Stimulated activated CD8-positive, alpha-beta memory T cell treated with anti-CD3 and anti-CD28 coated beads, Interleukin-4, amount 100 ng/mL, for 24 hours (primary cell): ENCODE data around the gene PACS2.

Experiments used
- DNase-seq: peaks from one replicate; pipeline ENCODE4 v3.0.0-alpha.2; 2020; ENCODE audit warnings: low read depth

PACS2 gene

DNA sequence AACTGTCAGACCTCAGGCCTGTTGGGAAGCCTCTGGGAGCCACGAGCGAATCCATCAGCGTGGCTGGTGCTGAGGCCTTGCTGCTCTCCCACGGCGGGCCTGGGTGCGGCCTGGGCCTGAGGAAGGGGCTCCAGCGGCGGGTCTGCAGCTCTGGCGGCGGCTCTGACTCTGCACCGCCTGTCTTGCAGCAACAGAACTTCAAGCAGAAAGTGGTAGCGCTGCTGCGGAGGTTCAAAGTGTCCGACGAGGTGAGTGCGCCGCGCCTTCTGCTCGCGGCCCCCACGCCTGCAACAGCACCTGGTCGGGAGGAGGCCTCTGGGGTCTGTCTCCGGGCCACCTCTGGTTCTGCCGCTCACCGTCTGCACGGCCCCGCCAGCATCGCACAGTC is 55.1 kb downstream of the PACS2 start:
- DNase-seq = no peak

DNA sequence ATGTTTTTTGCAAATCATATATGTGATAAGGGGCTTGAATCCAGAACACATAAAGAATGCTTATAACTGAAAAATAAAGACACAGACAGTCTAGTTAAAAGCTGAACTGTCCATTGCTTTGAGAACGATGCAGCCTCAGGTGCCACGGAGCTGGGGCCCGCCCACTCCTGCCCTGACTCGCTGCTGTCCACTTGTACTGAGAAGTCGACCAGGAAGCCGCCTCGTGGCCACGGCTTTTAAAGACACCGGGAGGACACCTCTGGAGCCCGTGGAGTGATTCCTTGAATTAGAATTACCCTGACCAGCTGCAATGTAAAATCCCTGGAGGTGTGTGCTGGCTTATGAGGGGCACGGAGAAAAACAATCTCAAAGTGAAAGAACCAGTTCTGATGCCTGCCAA is 59.8 kb downstream of the PACS2 start:
- no peak for DNase-seq

DNA sequence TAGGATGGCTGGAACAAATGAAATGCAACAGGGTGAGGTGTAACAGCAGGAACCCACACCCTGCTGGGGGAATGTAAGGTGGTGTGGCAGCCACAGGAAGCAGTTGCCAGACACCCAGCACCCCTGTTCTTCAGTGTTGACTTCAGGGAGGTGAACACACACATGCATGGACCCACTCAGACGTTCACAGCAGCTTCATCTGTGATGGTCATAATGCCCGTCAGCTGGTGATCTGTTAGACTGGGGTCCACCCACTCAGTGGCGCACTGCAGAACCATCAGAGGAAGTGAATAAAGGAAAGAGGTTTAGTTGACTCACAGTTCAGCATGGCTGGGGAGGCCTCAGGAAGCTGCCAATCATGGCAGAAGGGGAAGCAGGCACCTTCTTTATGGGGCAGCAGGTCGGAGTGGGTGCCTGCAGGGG is 61.1 kb downstream of the PACS2 start:
- peak; percentile 33 for DNase-seq

DNA sequence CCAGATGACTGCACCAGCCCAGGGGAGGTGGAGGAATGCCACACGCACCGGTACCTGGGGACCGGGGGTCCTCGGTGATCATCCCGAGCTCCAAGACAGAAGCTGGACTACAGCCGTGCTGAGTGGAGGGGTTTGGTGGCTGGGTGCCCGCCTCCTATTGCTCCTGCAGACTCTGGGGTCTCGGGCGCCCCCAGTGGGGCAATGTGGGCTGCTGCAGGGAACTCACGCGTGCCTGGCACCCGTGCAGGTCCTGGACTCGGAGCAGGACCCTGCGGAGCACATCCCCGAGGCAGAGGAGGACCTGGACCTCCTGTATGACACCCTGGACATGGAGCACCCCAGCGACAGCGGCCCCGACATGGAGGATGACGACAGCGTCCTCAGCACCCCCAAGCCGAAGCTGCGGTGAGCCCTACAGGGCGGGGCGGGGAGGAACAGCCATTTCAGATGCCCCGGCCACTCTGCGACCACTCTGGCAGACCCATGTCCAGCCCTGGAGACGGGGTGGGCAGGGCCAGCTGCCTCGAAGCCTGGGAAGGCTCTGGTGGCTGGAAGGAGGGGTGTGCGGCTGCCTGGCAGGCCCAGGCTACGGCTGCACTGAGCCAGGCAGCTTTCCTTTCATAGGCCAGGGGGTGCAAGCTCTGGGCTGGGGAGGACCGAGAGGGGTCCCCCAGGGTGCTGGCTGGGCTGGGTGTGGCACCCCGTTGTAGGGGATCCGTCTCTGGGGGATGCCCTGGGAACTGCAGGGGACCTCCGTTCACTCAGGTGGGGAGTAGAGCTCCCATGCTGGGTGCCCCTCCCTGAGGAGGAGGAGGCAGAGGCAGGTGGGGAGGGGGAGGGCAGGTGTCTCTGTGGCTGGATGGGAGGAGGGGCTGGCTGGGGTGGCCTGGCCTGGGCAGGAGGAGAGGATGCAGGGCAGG is 62.2 kb downstream of the PACS2 start:
- no peak for DNase-seq

DNA sequence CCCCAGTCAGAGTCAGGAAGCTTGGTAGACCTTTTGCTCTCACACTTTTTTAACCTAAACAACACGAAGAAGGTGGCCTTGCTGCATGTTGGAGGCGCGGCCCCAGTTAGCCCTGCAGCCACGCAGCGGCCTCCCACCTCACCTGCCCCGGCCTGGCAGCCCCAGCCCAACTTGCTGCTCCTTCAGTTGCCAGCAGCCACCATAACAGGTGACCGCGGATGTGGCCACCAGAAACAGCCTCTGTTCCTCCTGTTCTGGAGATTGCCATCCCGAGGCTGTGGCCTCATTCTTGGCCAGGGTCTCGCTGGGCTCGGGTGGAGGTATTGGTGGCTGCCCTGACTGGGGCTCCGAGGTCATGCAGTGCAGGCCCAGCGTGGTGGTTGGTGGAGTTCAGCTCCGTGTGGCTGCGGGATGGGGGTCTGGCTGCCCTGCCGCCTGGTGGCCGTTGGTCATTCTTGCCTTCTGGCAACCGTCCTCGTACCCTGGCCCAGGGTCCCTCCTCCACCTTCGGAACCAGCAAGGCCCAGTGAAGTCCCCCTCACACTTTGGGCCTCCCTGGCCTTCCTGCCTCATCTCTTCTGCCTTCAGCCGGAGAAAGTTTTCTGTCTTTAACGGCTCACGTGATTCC is 63.1 kb downstream of the PACS2 start:
- no peak for DNase-seq

DNA sequence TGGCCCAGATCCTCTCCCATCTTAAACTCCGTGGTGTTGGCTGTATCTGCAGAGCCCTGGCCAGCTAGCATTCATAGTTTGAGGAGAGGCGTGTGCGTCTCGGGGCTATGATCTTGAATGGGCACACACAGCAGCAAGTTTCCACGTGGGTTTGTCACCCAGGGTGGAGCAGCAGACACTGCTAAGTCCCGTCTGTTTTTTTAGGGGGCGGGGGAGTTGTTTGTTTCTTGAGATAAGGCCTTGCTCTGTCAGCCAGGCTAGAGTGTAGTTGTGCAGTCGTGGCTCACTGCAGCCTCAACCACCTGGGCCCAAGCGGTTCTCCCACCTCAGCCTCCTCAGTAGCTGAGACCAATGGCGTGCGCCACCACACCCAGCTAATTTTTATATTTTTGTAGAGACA is 63.7 kb downstream of the PACS2 start:
- no peak for DNase-seq

DNA sequence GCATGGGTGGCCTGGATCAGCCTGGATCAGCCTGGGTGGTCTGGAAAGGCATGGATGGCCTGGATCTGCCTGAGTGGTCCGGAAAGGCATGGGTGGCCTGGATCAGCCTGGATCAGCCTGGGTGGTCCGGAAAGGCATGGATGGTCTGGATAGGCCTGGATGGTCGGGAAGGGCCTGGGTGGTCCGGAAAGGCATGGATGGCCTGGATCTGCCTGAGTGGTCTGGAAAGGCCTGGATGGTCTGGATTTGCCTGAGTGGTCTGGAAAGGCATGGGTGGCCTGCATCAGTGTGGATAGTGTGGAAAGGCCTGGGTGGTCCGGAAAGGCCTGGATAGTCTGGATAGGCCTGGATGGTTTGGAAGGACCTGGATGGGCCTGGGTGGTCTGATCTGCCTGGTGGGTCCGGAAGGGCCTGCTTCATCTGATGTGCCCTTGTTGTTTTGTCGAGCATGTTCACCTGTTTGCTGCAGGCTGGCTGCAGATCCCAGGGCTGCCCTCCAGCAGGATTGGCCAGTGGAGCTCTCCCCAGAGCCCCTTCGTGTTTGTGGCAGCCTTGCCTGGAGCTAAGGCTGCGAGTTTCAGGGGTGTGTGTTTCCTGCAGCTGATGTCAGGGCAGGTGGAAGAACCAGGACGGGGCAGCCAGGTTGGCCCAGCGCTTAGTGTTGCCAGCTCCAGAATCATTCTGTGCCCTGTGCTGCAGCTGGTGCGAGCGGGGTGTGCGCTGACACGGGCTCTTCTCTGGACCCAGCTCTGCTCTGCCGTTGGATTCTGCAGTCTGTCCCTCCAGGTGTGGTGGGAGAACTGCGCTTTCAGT is 64.5 kb downstream of the PACS2 start:
- no peak for DNase-seq

DNA sequence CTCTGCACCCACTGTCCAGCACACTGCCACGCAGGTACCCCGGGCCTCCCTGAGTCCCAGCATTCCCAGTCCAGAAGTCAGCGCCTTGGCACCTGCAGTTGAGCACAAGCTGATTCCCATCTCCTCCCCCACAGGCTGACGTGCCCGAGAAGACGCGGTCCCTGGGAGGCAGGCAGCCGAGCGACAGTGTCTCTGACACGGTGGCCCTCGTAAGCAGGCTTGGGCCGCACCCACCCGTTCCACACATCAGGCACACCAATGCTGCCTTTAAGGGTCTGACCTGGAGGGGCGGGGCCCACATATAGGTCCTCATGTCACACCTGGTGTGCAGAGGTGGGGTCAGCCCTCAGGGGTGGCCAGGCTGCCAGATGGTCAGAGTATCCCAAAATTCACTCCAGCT is 65.4 kb downstream of the PACS2 start:
- no peak for DNase-seq

DNA sequence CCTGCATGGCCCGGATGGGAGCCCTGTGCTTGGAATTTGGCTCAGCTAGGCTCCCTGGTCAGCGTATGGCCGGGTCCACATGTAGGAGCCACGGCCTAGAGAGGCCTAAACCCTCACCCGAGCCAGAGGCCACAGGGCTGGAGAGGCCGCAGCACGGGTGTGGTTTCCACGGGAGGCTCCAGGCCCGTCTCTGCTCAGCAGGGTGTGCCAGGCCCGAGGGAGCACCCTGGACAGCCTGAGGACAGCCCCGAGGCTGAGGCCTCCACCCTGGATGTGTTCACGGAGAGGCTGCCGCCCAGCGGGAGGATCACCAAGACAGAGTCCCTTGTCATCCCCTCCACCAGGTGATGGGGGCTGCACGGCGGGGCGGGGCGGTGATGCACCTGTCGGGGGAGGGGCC is 66.2 kb downstream of the PACS2 start:
- DNase-seq = no peak

DNA sequence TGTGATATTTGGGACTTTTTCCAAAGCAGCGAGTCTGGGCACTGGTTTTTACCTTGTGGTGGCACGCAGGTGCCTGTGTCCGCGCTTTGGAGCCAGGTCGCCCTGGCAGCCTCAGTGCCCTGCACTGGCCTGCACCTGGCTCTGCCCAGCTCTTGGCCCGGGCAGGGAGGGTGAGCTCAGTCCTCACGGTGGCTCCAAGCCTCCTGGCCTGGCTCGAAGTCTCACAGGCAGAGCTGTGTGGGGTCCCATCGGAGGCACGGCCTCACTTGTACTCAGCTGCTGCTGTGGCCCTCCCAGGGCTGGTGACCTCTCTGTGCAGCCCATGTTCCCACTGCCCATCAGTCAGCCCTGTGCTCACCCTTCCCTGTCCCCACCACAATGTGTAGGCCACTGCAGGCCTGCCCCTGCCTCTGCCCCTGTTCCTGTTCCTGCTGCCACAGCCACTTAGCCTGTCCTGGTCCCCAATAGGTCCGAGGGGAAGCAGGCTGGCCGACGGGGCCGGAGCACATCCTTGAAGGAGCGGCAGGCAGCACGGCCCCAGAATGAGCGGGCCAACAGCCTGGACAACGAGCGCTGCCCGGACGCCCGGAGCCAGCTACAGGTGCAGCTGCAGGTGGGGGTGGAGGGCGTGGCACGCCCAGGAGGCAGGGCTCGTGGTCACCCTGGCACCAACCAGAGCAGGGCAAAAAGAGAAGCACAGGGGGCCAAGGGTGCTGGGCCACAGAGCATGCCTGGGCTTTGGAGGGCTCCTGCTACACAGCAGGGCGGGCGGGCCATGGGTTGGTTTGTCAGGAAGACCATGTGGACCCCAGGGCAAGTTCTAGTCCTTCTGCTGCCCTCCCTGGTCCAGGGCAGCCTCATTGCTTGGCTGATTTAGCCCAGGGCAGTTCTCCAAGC is 67.1 kb downstream of the PACS2 start:
- no peak for DNase-seq

DNA sequence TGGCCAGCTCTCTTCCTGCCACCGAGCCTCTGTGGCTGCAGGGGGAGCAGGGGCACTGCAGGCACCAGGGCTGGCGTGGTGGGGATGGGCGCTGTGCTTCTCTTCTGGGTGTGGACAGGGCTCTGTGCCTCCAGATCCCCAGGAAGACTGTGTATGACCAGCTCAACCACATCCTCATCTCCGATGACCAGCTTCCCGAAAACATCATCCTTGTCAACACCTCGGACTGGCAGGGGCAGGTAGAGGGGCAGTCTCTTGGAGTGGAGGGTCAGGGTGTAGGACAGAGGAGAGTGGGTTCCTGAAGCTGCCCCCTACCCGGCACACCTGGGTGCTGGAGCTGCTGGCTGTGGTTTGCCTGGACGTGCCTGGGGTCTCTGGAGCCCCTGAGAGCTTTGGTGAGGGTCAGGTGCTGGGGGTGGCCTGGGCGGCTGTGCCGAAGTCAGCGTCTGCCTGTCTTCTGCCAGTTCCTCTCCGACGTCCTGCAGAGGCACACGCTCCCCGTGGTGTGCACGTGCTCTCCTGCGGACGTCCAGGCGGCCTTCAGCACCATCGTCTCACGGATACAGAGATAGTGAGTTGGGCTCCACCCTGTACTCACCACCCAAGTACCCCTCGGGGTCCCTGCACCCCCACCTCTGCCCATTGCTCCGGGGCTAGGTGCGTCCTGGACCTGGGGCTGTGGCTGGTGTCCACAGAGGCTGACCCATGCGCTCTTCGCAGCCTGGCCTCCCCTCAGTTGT is 68.0 kb downstream of the PACS2 start:
- DNase-seq = no peak

DNA sequence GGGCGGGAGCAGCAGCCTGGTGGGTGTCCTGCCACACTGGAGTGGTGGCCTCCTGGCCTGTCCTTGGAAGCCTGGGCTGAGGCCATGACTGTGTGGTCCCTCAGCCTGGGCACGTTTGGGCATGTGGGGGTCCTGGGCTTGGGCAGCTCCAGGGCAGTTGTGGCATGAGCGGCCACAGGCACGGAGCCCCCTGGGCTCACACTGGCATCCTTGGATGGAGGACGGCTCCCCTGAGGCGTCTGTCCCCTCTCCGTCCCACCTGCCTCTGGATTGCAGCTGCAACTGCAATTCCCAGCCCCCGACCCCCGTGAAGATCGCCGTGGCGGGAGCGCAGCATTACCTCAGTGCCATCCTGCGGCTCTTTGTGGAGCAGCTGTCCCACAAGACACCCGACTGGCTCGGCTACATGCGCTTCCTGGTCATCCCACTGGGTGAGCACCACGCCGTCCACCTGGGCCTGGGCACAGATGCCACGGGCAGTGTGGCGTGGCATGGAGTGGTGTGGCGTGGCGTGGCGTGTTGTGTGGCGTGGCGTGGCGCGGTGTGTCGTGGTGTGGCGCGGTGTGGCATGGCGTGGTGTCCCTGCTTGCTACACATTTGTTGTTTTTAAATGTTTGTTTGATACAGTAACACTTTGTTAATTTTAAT is 68.7 kb downstream of the PACS2 start:
- DNase-seq = no peak

DNA sequence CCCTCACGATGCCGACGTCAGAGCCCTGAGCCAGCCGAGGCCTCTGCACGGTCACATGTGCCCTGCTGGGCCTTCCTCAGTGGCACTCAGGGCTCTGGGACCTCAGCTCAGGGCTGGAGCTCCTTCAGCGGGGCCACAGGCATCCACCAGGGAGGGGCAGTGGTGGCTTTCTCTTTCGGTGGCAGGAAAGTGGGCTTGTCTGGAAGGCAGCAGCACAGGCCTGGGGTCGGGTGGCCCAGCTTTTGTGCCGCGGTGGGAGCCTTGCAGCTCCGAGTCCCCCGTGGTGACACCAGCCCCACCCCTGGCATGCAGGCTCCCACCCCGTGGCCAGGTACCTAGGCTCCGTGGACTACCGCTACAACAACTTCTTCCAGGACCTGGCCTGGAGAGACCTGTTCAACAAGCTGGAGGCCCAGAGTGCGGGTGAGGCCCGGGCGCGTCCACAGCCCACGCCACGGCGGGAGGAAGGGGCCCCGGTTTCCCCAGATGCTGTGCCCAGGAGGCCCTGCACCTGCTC is 69.6 kb downstream of the PACS2 start:
- DNase-seq = no peak

DNA sequence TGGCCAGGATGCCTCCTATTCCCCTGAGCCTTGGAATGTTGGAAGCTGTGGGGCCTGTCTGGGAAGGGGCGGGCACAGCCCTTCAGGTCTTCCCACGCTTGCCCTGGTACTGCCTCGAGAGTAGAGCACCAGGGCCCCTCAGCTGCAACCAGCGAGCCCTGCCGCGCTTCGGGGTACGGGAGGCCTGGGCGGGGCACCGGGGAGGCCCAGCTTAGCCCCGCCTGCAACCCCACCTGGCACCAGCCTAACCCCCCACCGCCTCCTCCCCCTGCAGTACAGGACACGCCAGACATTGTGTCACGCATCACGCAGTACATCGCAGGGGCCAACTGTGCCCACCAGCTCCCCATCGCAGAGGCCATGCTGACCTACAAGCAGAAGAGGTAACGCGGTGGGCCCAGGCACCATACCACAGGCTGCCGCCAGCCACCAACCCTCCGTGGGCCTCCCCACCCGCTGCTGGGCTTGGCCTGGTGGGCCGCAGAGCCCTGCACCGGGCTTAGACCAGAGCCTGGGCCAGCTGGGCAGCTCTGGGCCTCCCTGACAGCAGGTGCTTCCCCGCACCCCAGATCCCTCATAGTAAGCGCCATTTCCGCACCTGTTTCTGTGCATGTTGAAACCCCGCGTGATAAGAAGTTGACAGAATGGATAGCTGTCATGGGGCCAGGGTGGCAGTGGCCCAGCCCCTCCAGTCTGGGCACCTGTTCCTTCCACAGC is 70.2 kb downstream of the PACS2 start:
- no peak for DNase-seq

DNA sequence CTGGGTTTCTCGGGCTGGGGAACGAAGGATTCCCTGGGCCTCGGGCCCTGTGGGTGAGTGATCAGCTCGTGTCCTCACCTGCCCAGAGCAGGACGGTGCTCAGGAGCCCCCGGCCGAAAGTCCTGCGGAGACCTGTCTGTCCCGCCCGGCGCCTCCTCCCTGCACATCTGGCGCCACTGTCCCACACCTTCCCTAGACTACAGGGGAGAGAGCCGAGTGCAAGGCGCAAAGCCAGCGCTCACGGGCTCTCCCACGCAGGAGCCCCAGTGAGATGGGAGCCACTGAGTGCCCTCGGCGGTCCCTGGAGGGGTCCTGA is 70.7 kb downstream of the PACS2 start:
- no peak for DNase-seq

DNA sequence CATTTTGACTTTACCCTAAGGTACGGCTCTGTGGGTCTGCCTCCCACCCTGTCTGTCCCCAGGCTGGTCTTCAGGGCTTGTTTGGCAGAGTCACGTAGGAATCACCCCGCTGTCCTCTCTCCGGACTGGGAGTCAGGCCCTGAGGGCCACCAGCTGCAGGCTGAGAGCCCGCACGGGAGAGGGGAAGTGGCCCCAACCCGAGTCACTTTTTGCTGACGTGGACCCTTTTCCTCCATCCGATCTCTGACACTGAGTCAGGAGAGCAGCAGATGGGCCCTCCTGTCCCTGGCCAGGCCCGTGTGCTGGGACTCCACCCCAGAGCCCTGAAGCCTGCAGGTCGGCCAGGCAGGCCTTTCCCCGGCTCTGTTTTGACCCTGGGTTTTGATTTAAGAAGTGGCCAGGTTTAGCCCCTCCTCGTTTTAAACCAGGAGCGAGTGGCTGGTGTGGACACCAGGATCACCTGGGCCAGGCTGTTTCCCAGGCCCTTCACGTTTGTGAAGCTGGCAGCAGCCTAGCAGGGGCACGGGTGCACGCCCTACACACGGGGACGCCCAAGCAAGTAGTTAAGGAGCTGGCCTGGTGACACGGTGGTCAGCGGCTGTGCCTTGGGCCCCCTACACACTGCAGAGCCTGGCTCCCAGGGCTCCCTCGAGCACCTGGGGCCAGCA is 71.3 kb downstream of the PACS2 start:
- DNase-seq = no peak

DNA sequence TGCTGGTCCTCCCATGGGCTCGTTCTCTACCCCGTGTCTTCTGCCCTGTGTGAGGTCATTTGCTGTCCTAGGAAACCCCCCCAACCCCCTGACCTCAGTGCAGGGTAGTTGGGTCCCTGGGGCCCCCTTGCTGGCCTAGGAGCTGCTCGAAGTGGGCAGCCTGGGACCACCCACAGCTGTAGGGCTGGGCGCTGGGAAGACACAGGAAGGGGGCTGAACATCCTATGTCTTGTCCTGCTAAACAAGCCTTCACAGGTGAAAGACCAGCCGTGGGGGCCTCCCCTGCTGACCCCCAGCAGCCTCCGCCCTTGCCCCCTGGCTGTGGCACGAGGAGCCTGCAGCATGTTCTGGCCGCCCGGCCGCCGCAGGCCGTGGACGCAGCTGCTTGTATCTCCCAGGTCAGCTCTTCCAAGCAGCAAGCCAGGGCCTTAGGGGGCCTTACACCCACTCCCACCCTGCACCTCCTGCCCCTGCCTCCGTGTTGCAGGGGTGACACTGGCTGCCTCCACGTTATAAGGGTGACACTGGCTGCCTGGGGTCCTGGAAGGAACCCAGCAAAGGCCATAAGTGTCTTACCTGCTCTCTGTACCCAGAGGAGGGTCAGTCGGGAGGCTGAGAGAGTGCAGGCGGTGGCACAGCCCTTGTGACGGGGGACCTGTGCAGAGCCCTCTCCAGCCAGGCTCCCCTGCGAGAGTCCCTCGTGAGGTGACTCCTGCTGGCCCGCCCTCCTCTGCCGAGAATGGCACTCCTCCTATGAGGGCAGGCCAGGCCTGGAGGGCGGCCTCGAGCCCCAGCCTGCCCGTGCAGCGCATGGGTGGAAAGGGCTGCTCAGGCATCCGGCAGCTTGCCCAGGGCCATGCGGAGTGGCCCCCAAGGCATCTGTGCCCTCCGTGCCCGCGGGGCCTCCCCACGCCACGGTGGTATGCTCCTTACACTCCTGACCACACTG is 72.3 kb downstream of the PACS2 start:
- no peak for DNase-seq

DNA sequence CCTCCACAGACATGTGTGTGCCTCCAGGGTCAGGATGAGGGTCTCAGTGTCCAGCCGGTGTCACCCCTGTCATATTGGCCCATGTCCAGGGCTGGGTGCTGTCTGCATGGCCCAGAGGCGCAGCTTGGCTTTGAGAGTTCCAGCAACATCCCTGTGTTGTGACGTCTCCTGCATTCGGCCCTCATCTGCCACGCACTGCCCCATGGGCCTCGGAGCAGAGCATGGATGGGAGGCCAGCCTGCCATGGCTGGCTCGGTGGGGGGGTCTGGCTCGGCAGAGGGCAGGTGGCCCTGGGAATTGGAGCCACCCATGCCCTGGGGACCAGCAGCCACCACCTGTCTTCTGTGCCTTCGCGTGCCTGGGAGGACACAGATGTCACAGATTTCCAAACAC is 73.0 kb downstream of the PACS2 start:
- no peak for DNase-seq
